ENCODE results near the gene PRKAG2. TPM values are rescaled to one million over a fixed set of nuclear protein-coding genes. Genes with fewer than 3 reads are reported as not detected.

The PRKAG2 gene
- polyA plus RNA-seq, 1 of the 3 experiments (the other 2 are of a cell fraction) = 51.6 TPM

GRCh38 chr7:151615784-151616183, 261.1 kb downstream of the PRKAG2 start:
- Histone ChIP-seq H3K27ac (ENCODE audit: low read depth in 2 of 2, low read length in 1 of 2) (no peak overlapping the region), H3K27me3 (ENCODE audit: insufficient read depth) (no peaks in the 10 kb centered on the region), H3K36me3 (replicated peaks in 1 of 2; ENCODE audit: control insufficient read depth in 1 of 2, insufficient read depth in 2 of 2, low read length in 1 of 2) (peaks cover 0 to 3% of the 10 kb centered on the region in 2 experiments), H3K9me3 (no peaks in the 10 kb centered on the region), H4K20me1 (ENCODE audit: insufficient read depth) (peaks cover 18% of the 10 kb centered on the region), H3K4me3 (ENCODE audit: low read depth in 2 of 2, low read length in 1 of 2) (no peak overlapping the region), H3K9ac (no peak overlapping the region), H3K9me2 (no peaks in the 10 kb centered on the region), H3K79me2 (ENCODE audit: insufficient read depth) (peaks cover 86% of the 10 kb centered on the region), H3K4me2 (no peak overlapping the region), H3K4me1 (ENCODE audit: control insufficient read depth in 1 of 2, insufficient read depth in 2 of 2, low read depth in 1 of 2, low read length in 1 of 2) (no peaks in the 10 kb centered on the region), H3F3A (replicated peaks; ENCODE audit: insufficient read depth) (no peaks in the 10 kb centered on the region), H2AFZ (ENCODE audit: low read depth) (no peak overlapping the region)
- ChIA-PET POLR2A (no interaction called here), CTCF (interaction anchor here (0.7 to 1.9 kb wide), 5 partner anchors 12 to 144 kb away, joined by 3 to 7 read pairs (median 3); no protein-coding TSS in a partner anchor)
- no peak for DNase-seq
- no peak for TF ChIP-seq SMC3 (IDR thresholded peaks at IDR 0.05; ENCODE audit: low read depth, low read length)
- no peak for TF ChIP-seq FOXJ3 (CRISPR knock-in tag; IDR thresholded peaks at IDR 0.05)
- TF ChIP-seq POLR2AphosphoS5 (IDR thresholded peaks at IDR 0.05; ENCODE audit: low read depth, low read length) = no peak
- TF ChIP-seq, protein P1, sequence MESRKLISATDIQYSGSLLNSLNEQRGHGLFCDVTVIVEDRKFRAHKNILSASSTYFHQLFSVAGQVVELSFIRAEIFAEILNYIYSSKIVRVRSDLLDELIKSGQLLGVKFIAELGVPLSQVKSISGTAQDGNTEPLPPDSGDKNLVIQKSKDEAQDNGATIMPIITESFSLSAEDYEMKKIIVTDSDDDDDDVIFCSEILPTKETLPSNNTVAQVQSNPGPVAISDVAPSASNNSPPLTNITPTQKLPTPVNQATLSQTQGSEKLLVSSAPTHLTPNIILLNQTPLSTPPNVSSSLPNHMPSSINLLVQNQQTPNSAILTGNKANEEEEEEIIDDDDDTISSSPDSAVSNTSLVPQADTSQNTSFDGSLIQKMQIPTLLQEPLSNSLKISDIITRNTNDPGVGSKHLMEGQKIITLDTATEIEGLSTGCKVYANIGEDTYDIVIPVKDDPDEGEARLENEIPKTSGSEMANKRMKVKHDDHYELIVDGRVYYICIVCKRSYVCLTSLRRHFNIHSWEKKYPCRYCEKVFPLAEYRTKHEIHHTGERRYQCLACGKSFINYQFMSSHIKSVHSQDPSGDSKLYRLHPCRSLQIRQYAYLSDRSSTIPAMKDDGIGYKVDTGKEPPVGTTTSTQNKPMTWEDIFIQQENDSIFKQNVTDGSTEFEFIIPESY (IDR thresholded peaks at IDR 0.05; ENCODE audit: borderline replicate concordance, low read depth) = no peak
- TF ChIP-seq JUND (IDR thresholded peaks at IDR 0.05) = no peak
- TF ChIP-seq MEF2A (IDR thresholded peaks at IDR 0.05; ENCODE audit: borderline replicate concordance, low read depth) = no peak
- no peak for TF ChIP-seq NRF1 (IDR thresholded peaks at IDR 0.05; ENCODE audit: low read depth, low read length)
- TF ChIP-seq TEAD4 (IDR thresholded peaks at IDR 0.05; ENCODE audit: borderline replicate concordance, insufficient read depth) = no peak
- TF ChIP-seq NFIC (IDR thresholded peaks at IDR 0.05; ENCODE audit: borderline replicate concordance) = no peak
- TF ChIP-seq GABPA (IDR thresholded peaks at IDR 0.05; ENCODE audit: low read depth) = no peak
- TF ChIP-seq, protein P2, sequence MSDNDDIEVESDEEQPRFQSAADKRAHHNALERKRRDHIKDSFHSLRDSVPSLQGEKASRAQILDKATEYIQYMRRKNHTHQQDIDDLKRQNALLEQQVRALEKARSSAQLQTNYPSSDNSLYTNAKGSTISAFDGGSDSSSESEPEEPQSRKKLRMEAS (IDR thresholded peaks at IDR 0.05; ENCODE audit: low read depth) = no peak
- no peak for TF ChIP-seq EZH2phosphoT487 (IDR thresholded peaks at IDR 0.05; ENCODE audit: borderline replicate concordance, low read depth)
- TF ChIP-seq FOXM1 (IDR thresholded peaks at IDR 0.05; ENCODE audit: low read depth) = no peak
- TF ChIP-seq EP300 (IDR thresholded peaks at IDR 0.05; ENCODE audit: borderline replicate concordance in 1 of 2, low read depth in 1 of 2, low read length in 1 of 2) = no peak
- TF ChIP-seq MXI1 (IDR thresholded peaks at IDR 0.05; ENCODE audit: low read depth, low read length) = no peak
- TF ChIP-seq, protein P3, sequence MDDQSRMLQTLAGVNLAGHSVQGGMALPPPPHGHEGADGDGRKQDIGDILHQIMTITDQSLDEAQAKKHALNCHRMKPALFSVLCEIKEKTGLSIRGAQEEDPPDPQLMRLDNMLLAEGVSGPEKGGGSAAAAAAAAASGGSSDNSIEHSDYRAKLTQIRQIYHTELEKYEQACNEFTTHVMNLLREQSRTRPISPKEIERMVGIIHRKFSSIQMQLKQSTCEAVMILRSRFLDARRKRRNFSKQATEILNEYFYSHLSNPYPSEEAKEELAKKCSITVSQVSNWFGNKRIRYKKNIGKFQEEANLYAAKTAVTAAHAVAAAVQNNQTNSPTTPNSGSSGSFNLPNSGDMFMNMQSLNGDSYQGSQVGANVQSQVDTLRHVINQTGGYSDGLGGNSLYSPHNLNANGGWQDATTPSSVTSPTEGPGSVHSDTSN (IDR thresholded peaks at IDR 0.05) = no peak
- TF ChIP-seq, protein P4, sequence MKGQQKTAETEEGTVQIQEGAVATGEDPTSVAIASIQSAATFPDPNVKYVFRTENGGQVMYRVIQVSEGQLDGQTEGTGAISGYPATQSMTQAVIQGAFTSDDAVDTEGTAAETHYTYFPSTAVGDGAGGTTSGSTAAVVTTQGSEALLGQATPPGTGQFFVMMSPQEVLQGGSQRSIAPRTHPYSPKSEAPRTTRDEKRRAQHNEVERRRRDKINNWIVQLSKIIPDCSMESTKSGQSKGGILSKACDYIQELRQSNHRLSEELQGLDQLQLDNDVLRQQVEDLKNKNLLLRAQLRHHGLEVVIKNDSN (IDR thresholded peaks at IDR 0.05; ENCODE audit: borderline replicate concordance, low read depth) = no peak
- TF ChIP-seq RXRA (IDR thresholded peaks at IDR 0.05; ENCODE audit: borderline replicate concordance, low read depth) = no peak
- TF ChIP-seq, protein P5, sequence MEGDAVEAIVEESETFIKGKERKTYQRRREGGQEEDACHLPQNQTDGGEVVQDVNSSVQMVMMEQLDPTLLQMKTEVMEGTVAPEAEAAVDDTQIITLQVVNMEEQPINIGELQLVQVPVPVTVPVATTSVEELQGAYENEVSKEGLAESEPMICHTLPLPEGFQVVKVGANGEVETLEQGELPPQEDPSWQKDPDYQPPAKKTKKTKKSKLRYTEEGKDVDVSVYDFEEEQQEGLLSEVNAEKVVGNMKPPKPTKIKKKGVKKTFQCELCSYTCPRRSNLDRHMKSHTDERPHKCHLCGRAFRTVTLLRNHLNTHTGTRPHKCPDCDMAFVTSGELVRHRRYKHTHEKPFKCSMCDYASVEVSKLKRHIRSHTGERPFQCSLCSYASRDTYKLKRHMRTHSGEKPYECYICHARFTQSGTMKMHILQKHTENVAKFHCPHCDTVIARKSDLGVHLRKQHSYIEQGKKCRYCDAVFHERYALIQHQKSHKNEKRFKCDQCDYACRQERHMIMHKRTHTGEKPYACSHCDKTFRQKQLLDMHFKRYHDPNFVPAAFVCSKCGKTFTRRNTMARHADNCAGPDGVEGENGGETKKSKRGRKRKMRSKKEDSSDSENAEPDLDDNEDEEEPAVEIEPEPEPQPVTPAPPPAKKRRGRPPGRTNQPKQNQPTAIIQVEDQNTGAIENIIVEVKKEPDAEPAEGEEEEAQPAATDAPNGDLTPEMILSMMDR (IDR thresholded peaks at IDR 0.05) = no peak
- WGBS (ENCODE audit: low lambda C conversion rate) = 88% methylated on average over 4 of the region's 4 CpGs
